Measurements from ENCODE around the gene KLK4. TPM values are rescaled to one million over a fixed set of nuclear protein-coding genes. Genes with fewer than 3 reads are reported as not detected.

Gene KLK4
- total RNA-seq, 1 experiment from 2014 or later = 0.48 TPM

- Histone ChIP-seq H2BK5ac (ENCODE audit: insufficient read length, low read length) (no peak within 1 kb of the TSS), H2AFZ (ENCODE audit: low read length) (no peak within 1 kb of the TSS), H2BK12ac (ENCODE audit: insufficient read length, low read depth, low read length) (no peak within 1 kb of the TSS), H3K18ac (ENCODE audit: insufficient read length, low read depth, low read length) (no peak within 1 kb of the TSS), H2BK15ac (ENCODE audit: low read depth, low read length) (no peak within 1 kb of the TSS), H2AK5ac (ENCODE audit: insufficient read length, low read length) (no peak within 1 kb of the TSS), H3K23me2 (ENCODE audit: insufficient read length, low read depth, low read length, poor library complexity, severe bottlenecking) (no peaks in the 10 kb centered on the region), H3K4me2 (ENCODE audit: insufficient read depth, insufficient read length, low read length) (no peak within 1 kb of the TSS), H2BK20ac (ENCODE audit: low read depth, low read length, poor library complexity, severe bottlenecking) (no peak within 1 kb of the TSS), H3K23ac (ENCODE audit: insufficient read length, low read depth, low read length) (no peak within 1 kb of the TSS), H3K56ac (ENCODE audit: insufficient read length, low read depth, low read length) (no peak within 1 kb of the TSS), H3K14ac (ENCODE audit: insufficient read depth, low read length) (no peak within 1 kb of the TSS; the same call in 1 of the 2 replicates), H3K79me1 (ENCODE audit: insufficient read depth, low read depth, low read length, poor library complexity, severe bottlenecking) (no peaks in the 10 kb centered on the region), H3K79me2 (ENCODE audit: insufficient read depth, low read length) (no peaks in the 10 kb centered on the region), H3K4ac (ENCODE audit: low read depth, low read length) (no peak within 1 kb of the TSS), H3K27me3 (ENCODE audit: insufficient read depth, low read length) (peaks cover 3% of the 10 kb centered on the region; the same call in 1 of the 2 replicates), H3K27ac (ENCODE audit: insufficient read length, low read depth, low read length) (no peak within 1 kb of the TSS), H4K5ac (ENCODE audit: insufficient read length, low read depth, low read length) (no peak within 1 kb of the TSS), H3K9ac (ENCODE audit: extremely low read depth, insufficient read length, low read length) (no peak within 1 kb of the TSS), H4K91ac (ENCODE audit: insufficient read length, low read depth, low read length) (no peak within 1 kb of the TSS), H3K4me1 (ENCODE audit: insufficient read depth, low read length) (no peaks in the 10 kb centered on the region; the same call in 1 of the 2 replicates), H4K8ac (replicated peaks; ENCODE audit: insufficient read length, low read depth, low read length) (no peak within 1 kb of the TSS), H2BK120ac (ENCODE audit: low read depth, low read length, poor library complexity, severe bottlenecking) (no peak within 1 kb of the TSS), H3T11ph (ENCODE audit: low read length) (no peak within 1 kb of the TSS), H3K9me3 (ENCODE audit: control insufficient read depth, low read depth, low read length) (no peaks in the 10 kb centered on the region), H4K20me1 (ENCODE audit: control insufficient read depth, insufficient read depth, insufficient read length) (no peaks in the 10 kb centered on the region)
- peaks cover 4 to 10% of the 10 kb centered on the region in 2 experiments; a peak in 2 of 4 replicates for H3K4me1 Mint-ChIP-seq
- no CpG with 5 or more reads among the region's 3 CpGs for WGBS (ENCODE audit: extremely low coverage, insufficient read length, low lambda C conversion rate)
- H3K27ac Mint-ChIP-seq = no peak within 1 kb of the TSS
- H3K27me3 Mint-ChIP-seq (ENCODE audit: low read depth) = peaks cover 50% of the 10 kb centered on the region
- TF ChIP-seq, protein P1, sequence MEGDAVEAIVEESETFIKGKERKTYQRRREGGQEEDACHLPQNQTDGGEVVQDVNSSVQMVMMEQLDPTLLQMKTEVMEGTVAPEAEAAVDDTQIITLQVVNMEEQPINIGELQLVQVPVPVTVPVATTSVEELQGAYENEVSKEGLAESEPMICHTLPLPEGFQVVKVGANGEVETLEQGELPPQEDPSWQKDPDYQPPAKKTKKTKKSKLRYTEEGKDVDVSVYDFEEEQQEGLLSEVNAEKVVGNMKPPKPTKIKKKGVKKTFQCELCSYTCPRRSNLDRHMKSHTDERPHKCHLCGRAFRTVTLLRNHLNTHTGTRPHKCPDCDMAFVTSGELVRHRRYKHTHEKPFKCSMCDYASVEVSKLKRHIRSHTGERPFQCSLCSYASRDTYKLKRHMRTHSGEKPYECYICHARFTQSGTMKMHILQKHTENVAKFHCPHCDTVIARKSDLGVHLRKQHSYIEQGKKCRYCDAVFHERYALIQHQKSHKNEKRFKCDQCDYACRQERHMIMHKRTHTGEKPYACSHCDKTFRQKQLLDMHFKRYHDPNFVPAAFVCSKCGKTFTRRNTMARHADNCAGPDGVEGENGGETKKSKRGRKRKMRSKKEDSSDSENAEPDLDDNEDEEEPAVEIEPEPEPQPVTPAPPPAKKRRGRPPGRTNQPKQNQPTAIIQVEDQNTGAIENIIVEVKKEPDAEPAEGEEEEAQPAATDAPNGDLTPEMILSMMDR (conservative IDR thresholded peaks at IDR 0.05) = no peak
- no peaks in the 10 kb centered on the region for H3K36me3 Mint-ChIP-seq (ENCODE audit: insufficient read depth in 1 of 3, low read depth in 3 of 3)
- H3K9me3 Mint-ChIP-seq = no peaks in the 10 kb centered on the region; a peak in 1 of 5 replicates
- H3K4me3 Mint-ChIP-seq = no peak within 1 kb of the TSS
- DNase-seq = no peak
Measured at GRCh38 chr19:50873056-50873455, 38.1 kb downstream of the KLK4 start, which contains the start of gene KLK2. TSS of gene KLK2 (plus strand) at chr19:50873439. CDS start at chr19:50873474, 35 bp downstream.

Measured in H9 (cell line).